HG03575 (cell line): ENCODE data around the gene NLRC5.
A peak's percentile ranks its signal among the peaks of the same experiment; 100 is the strongest.

ENCODE experiments used
- ATAC-seq: cut with Tn5 transposase; IDR thresholded peaks from one replicate; pipeline ENCODE4 v1.9.1; 2021; ENCODE audit not compliant: unreplicated experiment, insufficient number of reproducible peaks, low FRiP score; ENCODE audit errors: extremely low read depth

The NLRC5 gene

DNA sequence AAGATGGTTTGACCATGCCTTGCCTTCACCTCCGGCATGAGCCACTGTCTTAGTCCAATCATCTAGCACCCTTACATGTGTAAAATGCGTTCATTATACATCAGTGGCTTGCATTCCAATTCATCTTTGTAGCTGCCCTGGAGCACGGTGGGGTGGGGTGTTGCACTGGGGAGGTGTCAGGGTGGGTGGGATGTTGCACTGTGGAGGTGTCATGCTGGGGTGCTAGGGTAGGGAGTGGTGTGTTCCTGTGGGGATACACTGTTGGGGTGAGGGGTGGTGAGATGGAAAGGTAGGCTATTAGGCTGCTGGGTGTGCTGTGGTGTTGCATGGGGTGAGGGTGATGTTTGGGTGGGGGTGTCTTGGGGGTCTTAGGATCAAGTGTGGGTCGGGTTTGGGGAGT lies 47.0 kb downstream of the NLRC5 start:
- ATAC-seq, result no peak

DNA sequence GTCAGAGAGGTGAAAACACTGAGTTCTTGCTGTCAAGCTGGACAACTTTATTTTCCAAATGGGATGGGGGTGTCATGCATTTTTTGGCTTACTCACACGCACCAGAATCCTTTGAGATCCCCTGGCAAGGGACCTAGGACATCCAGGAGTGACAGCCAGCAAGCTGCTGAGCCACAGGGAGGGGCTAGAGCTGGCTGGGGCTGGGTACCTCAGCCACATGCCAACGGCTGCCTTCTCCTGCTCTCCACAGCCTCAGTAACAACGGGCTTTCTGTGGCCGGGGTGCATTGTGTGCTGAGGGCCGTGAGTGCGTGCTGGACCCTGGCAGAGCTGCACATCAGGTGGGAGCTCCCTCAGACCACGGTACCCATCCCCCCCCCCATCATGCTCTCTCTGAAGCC lies 47.6 kb downstream of the NLRC5 start:
- ATAC-seq, result no peak

DNA sequence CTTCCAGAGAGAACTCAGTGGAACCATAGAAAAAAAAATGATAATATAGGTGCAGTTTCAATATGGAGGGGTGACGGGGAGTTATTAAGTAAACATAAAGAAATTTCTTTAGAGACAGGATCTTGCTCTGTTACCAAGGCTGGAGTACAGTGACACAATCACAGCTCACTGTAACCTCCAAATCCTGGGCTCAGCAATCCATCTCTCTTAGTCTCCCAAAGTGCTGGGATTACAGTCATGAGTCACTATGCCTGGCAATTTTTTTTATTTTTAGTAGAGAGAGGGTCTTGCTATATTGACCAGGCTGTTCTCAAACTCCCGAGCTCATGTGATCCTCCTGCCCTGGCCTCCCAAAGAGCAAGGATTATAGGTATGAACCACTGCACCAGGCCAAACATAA lies 48.8 kb downstream of the NLRC5 start:
- no peak for ATAC-seq

DNA sequence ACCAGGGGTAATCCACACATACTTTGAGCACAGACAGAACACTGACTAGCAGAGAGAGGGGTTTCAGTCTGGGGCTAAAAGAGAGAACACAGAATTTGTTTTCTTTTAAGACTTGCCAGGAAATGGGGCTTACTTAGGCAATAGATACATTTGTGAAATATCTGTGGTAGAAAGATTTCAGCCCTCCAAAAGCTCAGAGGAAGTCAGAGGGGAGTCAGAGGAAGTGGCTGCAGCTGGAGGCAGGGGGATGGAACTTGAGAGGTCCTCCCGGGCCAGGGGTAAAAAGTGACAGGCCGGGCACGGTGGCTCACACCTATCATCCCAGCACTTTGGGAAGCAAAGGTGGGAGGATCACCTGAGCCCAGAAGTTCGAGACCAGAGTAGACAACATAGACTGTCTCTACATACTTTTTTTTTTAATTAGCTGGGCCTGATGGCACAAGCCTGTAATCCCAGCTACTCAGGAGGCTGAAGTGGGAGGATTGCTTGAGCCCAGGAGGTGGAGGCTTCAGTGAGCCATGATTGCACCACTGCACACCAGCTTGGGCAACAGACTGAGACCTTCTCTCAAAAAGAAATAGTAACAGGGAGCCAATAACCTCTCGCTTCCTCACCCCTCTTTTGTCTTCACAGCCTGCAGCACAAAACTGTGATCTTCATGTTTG lies 49.9 kb downstream of the NLRC5 start:
- no peak for ATAC-seq

DNA sequence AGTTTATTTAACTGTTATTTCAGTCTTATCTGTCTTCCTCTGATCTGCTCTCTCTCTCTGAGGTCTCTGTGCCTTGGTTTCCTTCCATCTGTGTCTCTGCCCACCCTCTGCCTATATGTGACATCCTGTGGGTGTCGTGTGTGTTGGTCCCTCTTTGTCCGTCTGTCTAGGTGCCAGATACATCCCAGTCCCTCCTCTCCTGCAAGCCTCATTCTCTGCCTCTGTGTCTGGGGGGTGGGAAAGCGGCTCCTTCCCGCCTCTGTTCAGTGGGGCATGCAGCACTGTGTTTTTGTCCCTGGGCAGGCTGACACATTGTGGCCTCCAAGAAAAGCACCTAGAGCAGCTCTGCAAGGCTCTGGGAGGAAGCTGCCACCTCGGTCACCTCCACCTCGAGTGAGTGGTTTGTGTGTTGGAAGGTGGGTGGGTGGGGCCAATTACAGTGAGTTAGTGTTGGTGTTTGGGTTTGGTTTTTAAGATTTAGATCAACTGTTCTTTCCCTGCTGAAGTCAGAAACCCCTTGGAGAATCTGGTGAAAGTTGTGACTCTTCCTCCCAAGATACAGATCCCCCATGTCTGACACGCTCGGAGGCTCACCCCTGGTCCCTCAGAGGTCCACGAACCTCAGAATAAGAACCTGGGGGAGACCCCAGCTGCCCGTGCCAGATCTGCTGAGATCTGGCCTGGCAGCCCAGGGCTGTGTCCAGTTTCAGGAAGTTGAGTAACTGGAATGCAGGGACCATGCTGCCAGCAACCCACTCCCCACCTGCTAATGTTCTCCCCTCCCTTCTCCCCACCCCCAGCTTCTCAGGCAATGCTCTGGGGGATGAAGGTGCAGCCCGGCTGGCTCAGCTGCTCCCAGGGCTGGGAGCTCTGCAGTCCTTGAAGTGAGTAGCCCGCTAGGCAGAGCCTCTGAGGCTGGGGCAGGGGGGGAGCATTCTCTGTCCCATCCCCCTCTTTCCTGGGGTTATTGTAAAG lies 52.1 kb downstream of the NLRC5 start:
- ATAC-seq, result no peak

DNA sequence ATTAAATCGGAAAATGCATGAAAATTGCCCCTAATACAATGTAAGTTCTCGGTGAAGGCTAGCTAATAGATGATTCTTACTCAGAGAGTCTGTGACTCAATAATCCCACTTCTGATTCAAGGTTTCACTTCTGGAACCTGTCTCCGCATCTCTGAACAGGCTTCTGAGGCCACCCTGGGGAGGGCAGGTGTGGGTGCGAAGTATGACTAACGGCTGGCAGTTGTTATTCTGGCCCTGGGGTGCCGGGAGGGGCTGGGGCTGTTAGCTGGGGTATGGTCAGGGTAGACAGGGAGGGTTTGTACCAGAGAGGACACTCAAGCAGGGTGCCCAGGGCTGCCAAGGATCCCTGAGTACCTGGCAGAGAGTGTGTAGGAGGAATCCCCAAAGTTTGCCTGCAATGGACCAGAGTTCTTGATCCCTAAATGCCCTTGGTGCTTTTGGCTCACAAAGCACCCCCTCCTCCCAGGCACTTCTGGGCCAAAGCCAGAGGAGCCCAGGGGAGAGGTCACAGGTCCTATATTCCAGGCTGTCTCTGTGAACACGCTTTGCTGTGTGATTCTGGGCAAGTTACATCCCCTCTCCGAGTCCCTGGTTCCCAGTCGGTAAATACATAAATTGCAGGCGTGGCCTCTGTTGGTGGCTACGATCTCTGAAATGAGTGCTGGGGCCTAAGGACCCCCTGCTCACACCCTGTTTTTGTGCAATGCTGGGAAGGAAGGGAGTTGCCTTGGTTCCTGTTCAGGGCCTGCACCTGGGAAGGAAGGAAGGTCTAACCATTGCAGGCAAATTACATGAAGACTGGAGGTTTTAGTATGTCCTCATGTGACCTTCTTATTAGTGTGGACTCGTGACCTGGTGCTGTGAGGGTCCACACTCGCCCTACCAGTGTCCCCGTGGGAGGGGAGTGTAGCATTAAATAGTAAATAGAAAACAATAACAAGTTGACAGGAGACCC lies 53.1 kb downstream of the NLRC5 start:
- peak; percentile 42 for ATAC-seq

GRCh38 chr16:57043248-57043647 lies 53.9 kb downstream of the NLRC5 start:
- no peak for ATAC-seq

DNA sequence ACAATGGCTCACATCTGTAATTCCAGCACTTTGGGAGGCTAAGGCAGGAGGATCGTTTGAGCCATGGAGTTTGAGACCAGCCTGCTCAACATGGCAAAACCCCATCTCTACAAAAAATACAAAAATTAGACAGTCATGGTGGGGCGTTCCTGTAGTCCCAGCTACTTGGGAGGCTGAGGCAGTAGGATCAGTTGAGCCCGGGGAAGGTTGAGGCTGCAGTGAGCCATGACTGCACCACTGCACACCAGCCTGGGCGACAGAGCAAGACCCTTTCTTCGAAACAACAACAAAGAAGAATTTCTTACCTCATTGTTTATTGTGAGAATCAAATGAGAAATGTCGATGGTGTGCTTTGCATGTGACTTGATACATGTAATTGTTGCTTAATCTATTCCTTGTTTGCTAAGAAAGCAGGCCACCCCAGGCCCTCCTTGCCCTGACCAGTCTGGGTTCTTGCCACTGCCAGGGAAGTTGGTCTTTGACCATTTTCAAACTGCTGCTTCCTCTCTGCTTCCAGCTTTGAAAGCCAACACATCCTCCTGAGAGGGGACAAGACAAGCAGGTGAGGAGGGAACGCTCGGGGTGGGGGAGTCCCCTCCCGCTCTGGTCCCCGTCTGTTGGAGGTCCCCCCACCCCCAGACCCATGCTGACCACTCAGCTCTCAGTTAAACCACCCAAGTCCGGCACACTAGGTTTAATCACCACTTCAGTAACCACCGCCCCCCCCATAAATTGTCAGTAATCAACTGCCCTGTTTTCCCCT lies 55.8 kb downstream of the NLRC5 start:
- no peak for ATAC-seq

- no peak for ATAC-seq
Measured at GRCh38 chr16:57045694-57046381, 56.5 kb downstream of the NLRC5 start.

DNA sequence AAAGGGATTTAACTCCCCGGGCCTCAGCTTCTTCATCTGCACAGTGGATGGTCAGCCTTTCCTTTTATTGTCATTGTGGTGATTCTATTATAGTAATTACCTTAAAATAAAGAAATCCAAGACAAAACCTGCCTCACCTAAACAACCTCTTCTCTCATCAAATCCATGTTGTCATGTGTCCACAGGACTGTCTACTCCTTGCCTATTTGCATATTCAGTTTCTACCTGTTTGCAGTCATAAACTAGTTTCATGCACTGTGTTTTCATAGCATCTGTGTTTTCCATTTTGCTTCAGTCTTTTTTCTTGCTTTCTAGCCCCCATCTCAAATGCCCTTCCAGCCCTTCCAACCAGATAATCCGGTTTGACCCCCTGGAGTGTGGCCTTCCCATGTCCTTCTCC lies 58.7 kb downstream of the NLRC5 start:
- ATAC-seq, result no peak

- ATAC-seq, result peak; percentile 76
Measured at GRCh38 chr16:57049678-57050077, 60.3 kb downstream of the NLRC5 start.

DNA sequence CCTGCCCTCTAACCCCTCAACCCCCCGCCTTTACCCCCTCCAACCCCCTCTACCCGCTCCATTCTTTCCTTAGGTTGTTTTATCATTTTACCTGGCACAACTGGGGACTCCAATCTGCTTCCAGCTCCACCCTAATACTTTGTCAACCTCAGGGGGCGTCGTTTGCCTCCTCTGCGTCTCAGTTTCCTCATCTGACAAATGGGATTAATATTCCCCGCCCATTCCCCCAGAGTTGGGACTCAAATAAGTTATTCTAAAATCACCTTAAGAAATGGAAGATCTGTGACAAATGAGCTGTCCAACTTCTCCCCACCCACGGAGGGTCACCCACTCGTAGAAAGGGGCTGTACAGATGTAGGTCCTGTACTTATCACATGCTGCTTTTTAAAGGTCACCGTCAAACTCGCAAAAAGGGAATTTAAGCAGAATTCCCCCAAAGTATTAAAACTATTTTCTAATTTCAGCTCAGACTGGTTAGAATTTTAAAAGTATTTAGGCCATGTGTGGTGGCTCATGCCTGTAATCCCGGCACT lies 62.4 kb downstream of the NLRC5 start:
- no peak for ATAC-seq

DNA sequence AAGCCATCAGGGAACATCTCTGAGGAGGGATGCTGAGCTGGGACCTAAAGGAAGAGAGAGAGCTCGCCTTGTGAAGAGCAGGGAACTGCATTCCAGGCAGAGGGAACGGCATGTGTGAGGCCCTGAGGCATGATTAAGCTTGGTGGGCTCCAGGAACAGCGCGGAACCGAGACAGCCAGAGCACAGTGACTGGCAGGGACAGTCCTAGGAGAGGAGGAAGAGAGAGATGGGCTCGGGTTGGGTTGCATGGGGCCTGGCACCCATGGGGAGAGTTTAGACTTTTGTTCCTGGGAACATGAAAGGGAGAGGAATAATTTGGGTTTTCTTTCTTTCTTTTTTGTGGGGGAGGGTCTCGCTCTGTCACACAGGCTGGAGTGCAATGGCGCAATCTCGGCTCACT lies 63.8 kb downstream of the NLRC5 start:
- ATAC-seq, result no peak

- ATAC-seq, result no peak
Measured at GRCh38 chr16:57054338-57054737, 65.0 kb downstream of the NLRC5 start.

- ATAC-seq, result no peak
Measured at GRCh38 chr16:57054771-57055170, 65.4 kb downstream of the NLRC5 start.

- ATAC-seq, result no peak
Measured at GRCh38 chr16:57055671-57056070, 66.3 kb downstream of the NLRC5 start.

- ATAC-seq, result no peak
Measured at GRCh38 chr16:57058291-57058861, 69.0 kb downstream of the NLRC5 start.
